ENCODE measurements around the gene BSND. TPM values are rescaled to one million over a fixed set of nuclear protein-coding genes. Genes with fewer than 3 reads are reported as not detected.

BSND gene
- polyA plus RNA-seq, 1 donor (not counting 4 experiments of a cell fraction or from before 2014, with no cell fraction given): not detected

- Histone ChIP-seq H3K27me3 (ENCODE audit: control insufficient read depth, extremely low read depth, insufficient read depth, low read length) (no peaks in the 10 kb centered on the region), H3K9me3 (ENCODE audit: control insufficient read depth, low read depth, low read length) (no peaks in the 10 kb centered on the region), H3K27ac (ENCODE audit: control insufficient read depth, insufficient read depth, low read length) (no peak overlapping the region), H3K4me2 (ENCODE audit: control insufficient read depth, extremely low read depth, insufficient read depth, low read depth, low read length) (peak overlapping the region; percentile 46), H3K9ac (ENCODE audit: control insufficient read depth, extremely low read depth, insufficient read depth, low read length) (no peak overlapping the region), H4K20me1 (ENCODE audit: control insufficient read depth, extremely low read depth, insufficient read depth, low read length) (peaks cover 5% of the 10 kb centered on the region), H2AFZ (ENCODE audit: control insufficient read depth, low read length) (no peak overlapping the region), H3K9me1 (ENCODE audit: control insufficient read depth, extremely low read depth, insufficient read depth, low read length) (no peaks in the 10 kb centered on the region), H3K36me3 (ENCODE audit: control insufficient read depth in 2 of 2, extremely low read depth in 1 of 2, insufficient read depth in 2 of 2, low read length in 2 of 2) (peaks cover 61 to 69% of the 10 kb centered on the region in 2 experiments), H3K4me3 (ENCODE audit: control insufficient read depth in 2 of 3, extremely low read depth in 1 of 3, insufficient read depth in 2 of 3, low read depth in 1 of 3, low read length in 3 of 3) (peak overlapping the region in 1 of 3 experiments; percentile 12), H3K4me1 (ENCODE audit: control insufficient read depth, extremely low read depth, insufficient read depth, low read length) (peaks cover 18% of the 10 kb centered on the region), H3K79me2 (ENCODE audit: control insufficient read depth, insufficient read depth, low read length) (peaks cover 22% of the 10 kb centered on the region)
- TF ChIP-seq CTCF (optimal IDR thresholded peaks at IDR 0.05 in 1 of 3, IDR thresholded peaks at IDR 0.05 in 1 of 3, conservative IDR thresholded peaks at IDR 0.05 in 1 of 3; ENCODE audit: extremely low read depth in 1 of 3, insufficient read depth in 2 of 3, low read length in 3 of 3): no peak
- no peak for TF ChIP-seq EZH2 (IDR thresholded peaks at IDR 0.05; ENCODE audit: low read length)
- dilution Hi-C loops (cut with MboI; ENCODE audit: extremely low pct_ligation_motif_present, low sequenced_read_pairs): no loop called here
- DNase-seq (ENCODE audit: low read depth, low spot score) (no peak), FAIRE-seq (no peak)
These were observed 60.8 kb downstream of the BSND start for GRCh38 chr1:55059302-55060132.

- Histone ChIP-seq H3K4me3 (ENCODE audit: control insufficient read depth in 2 of 3, extremely low read depth in 1 of 3, insufficient read depth in 2 of 3, low read depth in 1 of 3, low read length in 3 of 3) (no peak overlapping the region), H3K9me3 (ENCODE audit: control insufficient read depth, low read depth, low read length) (no peaks in the 10 kb centered on the region), H3K27ac (ENCODE audit: control insufficient read depth, insufficient read depth, low read length) (peak overlapping the region; percentile 29), H3K4me2 (ENCODE audit: control insufficient read depth, extremely low read depth, insufficient read depth, low read depth, low read length) (peak overlapping the region; percentile 46), H3K9ac (ENCODE audit: control insufficient read depth, extremely low read depth, insufficient read depth, low read length) (no peak overlapping the region), H3K9me1 (ENCODE audit: control insufficient read depth, extremely low read depth, insufficient read depth, low read length) (no peaks in the 10 kb centered on the region), H3K79me2 (ENCODE audit: control insufficient read depth, insufficient read depth, low read length) (peaks cover 18% of the 10 kb centered on the region), H3K36me3 (ENCODE audit: control insufficient read depth in 2 of 2, extremely low read depth in 1 of 2, insufficient read depth in 2 of 2, low read length in 2 of 2) (peaks cover 56 to 73% of the 10 kb centered on the region in 2 experiments), H2AFZ (ENCODE audit: control insufficient read depth, low read length) (no peak overlapping the region), H4K20me1 (ENCODE audit: control insufficient read depth, extremely low read depth, insufficient read depth, low read length) (peaks cover 5% of the 10 kb centered on the region), H3K27me3 (ENCODE audit: control insufficient read depth, extremely low read depth, insufficient read depth, low read length) (no peaks in the 10 kb centered on the region), H3K4me1 (ENCODE audit: control insufficient read depth, extremely low read depth, insufficient read depth, low read length) (peaks cover 18% of the 10 kb centered on the region)
- FAIRE-seq (peak; percentile 53), DNase-seq (ENCODE audit: low read depth, low spot score) (no peak)
- TF ChIP-seq EZH2 (IDR thresholded peaks at IDR 0.05; ENCODE audit: low read length) (no peak), CTCF (optimal IDR thresholded peaks at IDR 0.05 in 1 of 3, IDR thresholded peaks at IDR 0.05 in 1 of 3, conservative IDR thresholded peaks at IDR 0.05 in 1 of 3; ENCODE audit: extremely low read depth in 1 of 3, insufficient read depth in 2 of 3, low read length in 3 of 3) (no peak)
- dilution Hi-C loops (cut with MboI; ENCODE audit: extremely low pct_ligation_motif_present, low sequenced_read_pairs): no loop called here
These were observed 61.6 kb downstream of the BSND start for GRCh38 chr1:55060133-55060999.
